ENCODE data around the gene ITIH1. TPM values are rescaled to one million over a fixed set of nuclear protein-coding genes. Genes with fewer than 3 reads are reported as not detected.
A peak's percentile ranks its signal among the peaks of the same experiment; 100 is the strongest.
"Not testable (repeated sequence)": the region's sequence is repeated elsewhere in the genome, so short reads cannot be mapped to it uniquely, and the experiment has no call there.

Gene ITIH1
- polyA plus RNA-seq (2012; ENCODE audit: insufficient read depth, insufficient read length): not detected

DNA sequence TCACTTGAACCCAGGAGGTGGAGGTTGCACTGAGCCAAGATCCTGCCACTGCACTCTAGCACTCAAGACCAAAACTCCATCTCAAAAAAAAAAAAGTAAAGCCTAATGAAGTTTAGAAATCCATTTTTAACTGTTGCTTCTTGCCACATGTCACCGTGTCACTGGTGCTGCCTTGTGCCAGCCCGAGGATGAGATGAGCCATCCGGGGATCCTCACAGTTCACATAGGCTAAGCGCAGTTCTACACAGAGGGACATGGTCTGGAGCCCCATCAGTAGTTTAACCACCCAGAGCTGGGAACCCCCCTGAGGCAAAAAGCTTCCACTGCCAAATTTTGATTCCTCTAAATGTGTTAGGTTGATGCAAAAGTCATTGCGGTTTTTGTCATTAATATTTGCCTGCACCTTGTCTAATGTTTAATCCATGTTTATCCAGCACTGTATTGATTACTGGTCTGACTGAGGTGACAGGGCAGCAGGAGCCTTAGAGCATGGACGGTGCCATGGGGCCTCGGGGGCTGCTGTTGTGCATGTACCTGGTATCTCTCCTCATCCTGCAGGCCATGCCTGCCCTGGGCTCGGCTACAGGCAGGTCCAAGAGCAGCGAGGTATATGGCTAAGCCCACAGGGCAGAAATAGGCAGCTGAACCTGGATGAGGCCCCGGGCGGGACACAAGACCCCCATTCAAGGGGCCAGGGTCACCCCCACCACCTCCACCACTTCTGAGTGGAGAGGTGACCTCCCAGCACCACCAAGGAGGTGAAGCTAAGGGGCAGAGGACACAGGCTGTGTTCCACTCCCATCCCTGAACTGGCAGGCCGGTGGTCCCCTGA, at the start of gene ITIH1:
Gene ITIH1 (plus strand): TSS at position 473 of the 832 bp plus-strand sequence. CDS start 17 bp downstream, at position 490.
- no peak within 1 kb of the TSS for H3K4me3 ChIP-seq (ENCODE audit: low read length)
- no peak for DNase-seq (ENCODE audit: low read depth, low spot score)

DNA sequence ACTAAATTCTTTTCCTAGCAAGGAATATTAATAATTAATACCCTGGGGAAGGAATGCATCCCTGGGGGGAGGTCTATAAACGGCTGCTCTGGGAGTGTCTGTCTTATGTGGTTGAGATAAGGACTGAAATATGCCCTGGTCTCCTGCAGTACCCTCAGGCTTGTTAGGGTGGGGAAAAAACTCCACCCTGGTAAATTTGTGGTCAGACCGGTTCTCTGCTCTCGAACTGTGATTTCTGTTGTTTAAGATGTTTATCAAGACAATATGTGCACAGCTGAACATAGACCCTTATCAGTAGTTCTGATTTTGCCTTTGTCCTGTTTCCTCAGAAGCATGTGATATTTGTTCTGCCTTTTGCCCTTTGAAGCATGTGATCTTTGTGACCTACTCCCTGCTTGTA, 48.6 kb upstream of the ITIH1 start:
- DNase-seq (ENCODE audit: low read depth, low spot score): peak; percentile 24
- H3K4me3 ChIP-seq (ENCODE audit: low read length): not testable (repeated sequence)

- DNase-seq (ENCODE audit: low read depth, low spot score): no peak
- H3K4me3 ChIP-seq (ENCODE audit: low read length): no peak overlapping the region
Observed at GRCh38 chr3:52730681-52731080, 46.7 kb upstream of the ITIH1 start.

DNA sequence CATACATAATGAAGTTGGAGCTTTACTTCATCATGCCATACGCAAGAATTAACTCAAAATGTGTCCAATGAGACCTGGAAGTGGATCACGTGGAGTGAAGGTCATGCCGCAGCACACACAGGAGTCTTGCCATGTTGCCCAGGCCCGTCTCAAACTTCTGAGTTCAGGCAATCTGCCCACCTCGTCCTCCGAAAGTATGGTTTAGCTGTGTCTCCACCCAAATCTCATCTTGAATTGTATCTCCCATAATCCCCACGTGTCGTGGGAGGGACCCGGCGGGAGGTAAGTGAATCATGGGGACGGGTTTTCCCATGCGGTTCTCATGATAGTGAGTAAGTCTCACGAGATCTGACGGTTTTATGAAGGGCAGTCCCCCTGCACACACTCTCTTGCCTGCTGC, 45.8 kb upstream of the ITIH1 start:
- H3K4me3 ChIP-seq (ENCODE audit: low read length): no peak overlapping the region
- no peak for DNase-seq (ENCODE audit: low read depth, low spot score)

DNA sequence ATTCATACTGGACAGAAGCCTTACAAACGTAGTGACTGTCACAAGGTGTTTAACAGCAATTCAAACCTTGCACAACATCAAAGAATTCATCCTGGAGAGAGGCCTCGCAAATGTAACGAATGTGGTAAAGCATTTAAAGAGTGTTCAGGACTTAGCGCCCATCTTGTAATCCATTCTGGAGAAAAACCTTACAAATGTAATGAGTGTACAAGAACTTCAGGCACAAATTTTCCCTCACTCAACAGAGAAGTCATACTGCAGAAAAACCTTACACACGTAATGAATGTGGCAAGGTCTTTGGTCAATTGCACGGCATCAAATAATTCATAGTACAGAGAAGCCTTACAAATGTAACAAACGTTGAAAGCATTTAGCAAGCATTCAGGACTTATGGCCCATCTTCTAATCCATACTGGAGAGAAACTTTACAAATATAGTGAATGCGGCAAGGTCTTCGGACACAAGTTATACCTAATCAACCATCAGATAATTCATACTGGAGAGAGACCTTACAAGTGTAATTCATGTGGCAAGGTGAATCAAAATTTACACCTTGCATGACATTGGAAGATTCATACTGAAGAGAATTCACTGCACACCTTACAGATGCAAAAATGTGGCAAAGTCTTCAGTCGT, 44.0 kb upstream of the ITIH1 start:
- DNase-seq (ENCODE audit: low read depth, low spot score): no peak

DNA sequence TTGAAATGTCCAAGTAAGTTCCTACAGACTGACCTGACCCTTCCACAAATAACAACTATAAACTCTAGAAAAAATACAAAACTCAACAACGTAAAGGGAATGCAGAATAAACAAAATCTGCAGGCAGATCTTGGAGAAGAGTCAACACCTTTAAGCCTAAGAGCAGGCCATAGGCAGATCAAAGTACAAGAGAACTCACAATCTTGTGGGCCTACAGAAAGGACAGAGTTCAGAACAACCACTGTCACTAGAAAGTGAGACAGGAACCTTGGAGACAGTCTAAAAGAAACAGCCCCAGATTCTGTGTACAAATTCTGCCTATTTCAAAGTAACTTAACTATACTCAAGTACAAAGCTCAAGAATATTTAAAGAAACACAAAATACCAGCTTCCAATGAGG, 37.7 kb upstream of the ITIH1 start:
- no peak for DNase-seq (ENCODE audit: low read depth, low spot score)
- H3K4me3 ChIP-seq (ENCODE audit: low read length): no peak overlapping the region

More for the DNA sequence above, 44.0 kb upstream of the ITIH1 start:
- H3K4me3 ChIP-seq (ENCODE audit: low read length): no peak overlapping the region

GRCh38 chr3:52742418-52743041, 34.9 kb upstream of the ITIH1 start:
- peak; percentile 43 for DNase-seq (ENCODE audit: low read depth, low spot score)
- no peak overlapping the region for H3K4me3 ChIP-seq (ENCODE audit: low read length)

GRCh38 chr3:52743152-52743551, 34.2 kb upstream of the ITIH1 start:
- no peak for DNase-seq (ENCODE audit: low read depth, low spot score)
- H3K4me3 ChIP-seq (ENCODE audit: low read length): no peak overlapping the region

DNA sequence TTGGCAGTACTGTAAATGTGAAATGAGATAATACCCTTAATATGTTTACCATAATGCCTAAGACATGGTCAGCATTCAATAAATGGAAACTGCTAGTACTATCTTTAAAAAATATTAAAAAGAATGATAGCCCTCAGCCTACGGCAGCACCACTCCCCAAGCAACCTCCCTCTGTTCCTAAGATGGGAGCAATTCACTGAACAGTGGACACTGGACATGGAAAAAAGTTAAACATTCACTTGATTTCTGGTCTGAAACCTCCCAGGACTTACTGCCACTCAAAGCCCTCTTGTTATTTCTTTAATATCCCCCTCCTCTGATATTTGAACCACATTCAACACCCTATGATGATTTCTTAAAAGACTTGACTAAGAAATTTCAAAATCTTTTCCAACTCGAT, 33.7 kb upstream of the ITIH1 start:
- no peak overlapping the region for H3K4me3 ChIP-seq (ENCODE audit: low read length)
- no peak for DNase-seq (ENCODE audit: low read depth, low spot score)

- no peak for DNase-seq (ENCODE audit: low read depth, low spot score)
- no peak overlapping the region for H3K4me3 ChIP-seq (ENCODE audit: low read length)
Observed at GRCh38 chr3:52752045-52752660, 25.2 kb upstream of the ITIH1 start.

DNA sequence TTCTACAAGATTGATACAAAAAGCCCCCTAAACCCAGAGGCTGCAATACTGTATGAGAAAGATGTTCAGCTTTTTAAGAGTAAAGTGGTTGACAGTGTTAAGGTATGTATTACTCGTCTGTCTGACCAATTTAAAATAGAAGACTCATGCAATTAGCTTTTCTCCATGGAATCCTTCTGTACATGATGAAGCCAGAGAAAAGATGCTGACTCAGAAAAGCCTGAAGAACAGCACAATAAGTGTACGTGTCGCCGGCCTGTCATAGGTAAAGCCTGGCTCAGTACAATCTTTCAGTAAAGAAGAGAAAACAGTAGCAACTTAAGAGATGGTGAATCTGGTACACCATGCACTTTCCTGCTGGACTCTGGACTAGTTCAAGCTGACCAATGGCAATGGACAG, 23.0 kb upstream of the ITIH1 start:
- DNase-seq (ENCODE audit: low read depth, low spot score): no peak
- H3K4me3 ChIP-seq (ENCODE audit: low read length): no peak overlapping the region

DNA sequence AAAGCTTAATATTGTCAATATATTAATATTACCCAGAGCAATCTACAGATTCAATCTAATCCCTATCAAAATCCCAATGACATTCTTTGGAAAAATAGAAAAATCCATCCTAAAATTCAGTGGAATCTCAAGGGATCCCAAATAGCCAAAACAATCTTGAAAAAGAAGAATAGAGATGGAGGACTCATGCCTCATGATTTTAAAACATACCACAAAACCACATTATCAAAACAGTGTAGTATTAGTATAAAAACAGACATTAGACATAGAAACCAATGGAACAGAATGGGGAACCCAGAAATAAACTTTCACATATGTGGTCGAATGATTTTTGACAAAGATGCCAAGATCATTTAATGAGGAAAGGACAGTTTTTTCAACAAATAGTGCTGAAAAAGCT, 21.3 kb upstream of the ITIH1 start:
- no peak overlapping the region for H3K4me3 ChIP-seq (ENCODE audit: low read length)
- no peak for DNase-seq (ENCODE audit: low read depth, low spot score)

DNA sequence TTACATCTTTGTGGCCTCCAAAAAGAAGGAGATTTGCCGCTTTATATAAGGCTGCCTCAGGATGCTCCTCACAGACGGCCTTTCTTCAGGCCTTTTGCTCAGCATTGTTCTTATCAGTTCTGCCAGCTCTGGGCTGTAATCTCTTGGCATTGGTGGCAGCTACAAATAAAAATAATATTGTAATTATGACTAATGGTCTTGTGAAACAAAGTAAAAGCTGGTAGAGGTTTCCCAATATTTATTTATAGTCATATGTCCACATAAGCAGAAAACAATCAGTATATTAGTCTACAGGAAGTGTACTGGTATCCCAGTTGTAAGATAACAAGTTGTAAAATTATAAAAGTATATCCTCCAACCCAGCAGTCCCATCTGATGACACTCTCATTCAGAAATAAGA, 13.9 kb upstream of the ITIH1 start:
- no peak overlapping the region for H3K4me3 ChIP-seq (ENCODE audit: low read length)
- DNase-seq (ENCODE audit: low read depth, low spot score): no peak

DNA sequence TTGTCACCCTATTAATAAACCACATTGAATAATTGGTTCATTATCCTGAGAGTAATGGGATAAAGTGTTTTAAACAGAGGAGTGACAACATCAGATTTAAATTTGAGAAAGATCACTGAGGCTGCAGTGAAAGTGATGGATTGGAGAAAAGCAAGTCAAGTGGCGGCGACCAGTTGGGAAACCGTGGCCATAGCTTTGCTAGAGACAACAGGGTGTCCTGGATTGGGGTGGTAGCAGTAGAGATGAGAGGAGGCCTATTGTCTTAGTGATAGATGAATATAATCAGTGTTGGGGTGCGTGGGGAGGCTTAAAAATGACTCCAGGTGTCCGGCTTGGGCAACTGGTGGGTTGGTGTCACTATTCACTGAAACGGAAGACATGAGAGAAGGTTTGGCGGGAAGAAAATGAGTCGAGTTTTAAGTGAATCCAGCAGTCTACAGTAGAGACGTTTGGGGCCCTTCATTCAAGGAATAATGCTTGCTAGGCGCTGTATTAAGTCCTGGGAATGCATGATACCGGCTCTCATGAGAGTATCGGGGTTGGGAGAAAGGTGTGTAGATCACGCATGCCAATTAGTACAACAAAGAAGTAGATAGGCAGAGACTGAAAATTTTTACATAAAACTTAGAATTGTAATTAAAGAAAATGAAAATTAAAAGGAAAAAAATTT, 7.5 kb upstream of the ITIH1 start:
- no peak for DNase-seq (ENCODE audit: low read depth, low spot score)
- H3K4me3 ChIP-seq (ENCODE audit: low read length): peak overlapping the region; percentile 56

DNA sequence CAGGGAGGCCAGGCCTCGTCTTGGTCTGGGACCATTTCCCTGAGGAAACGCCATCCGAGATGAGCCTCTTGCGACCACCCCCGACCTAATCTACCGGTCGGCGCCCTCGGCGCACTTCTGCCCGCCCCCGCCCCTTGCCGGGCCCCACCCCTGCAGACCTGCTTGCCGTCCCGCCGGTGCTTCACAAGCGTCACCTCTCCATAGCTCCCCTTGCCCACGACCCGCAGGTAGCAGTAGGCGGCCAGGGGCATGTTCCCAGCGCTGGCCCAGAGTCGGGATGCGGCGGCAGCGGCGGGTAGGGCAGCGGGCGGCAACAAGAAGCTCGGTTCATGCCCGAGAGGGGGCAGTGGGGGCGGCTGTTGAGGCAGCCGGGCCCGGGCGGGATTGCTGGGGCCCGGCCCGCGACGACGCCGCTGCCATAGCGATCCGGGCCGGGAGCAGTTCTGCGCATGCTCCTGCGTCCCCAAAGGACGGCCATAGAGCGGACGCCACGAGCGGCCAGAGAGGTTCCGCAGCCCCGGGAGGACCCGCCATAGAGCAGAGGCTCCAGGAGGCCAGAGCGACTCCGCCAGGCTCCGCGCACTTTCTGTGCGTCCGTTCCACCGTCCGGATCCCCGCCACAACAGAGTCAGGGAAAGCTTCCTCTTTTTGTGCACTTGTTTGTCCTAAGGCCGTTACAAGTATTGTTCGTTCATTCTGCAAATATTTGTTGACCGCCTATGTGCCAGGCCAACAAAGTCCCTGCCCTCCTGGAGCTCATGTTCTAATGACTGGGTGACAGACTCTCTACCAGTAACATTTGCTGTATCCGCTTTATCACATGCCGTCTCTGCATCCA, 6.7 kb upstream of the ITIH1 start, which contains the start of gene NEK4:
Gene NEK4 (minus strand): TSS at position 445 of the 838 bp plus-strand sequence. CDS start 194 bp downstream, at position 251.
- peak within 1 kb of the TSS; percentile 56 for H3K4me3 ChIP-seq (ENCODE audit: low read length)
- DNase-seq (ENCODE audit: low read depth, low spot score): peak; percentile 75

DNA sequence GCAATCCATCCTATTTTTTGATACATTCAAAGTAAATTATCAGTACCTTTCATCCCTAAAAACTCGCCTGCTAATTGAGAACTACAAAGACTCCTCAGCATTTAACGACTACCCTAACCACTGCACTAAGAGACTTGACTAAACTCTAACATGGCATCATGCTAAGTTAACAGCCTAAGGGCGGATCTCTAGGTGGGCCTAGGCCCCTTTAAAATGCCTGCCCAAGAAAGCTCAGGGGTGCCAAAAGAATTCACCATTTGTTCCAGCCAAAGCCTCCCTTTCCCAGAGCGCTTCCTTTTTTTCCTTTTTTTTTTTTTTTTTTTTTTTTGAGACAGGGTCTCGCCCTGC, 6.1 kb upstream of the ITIH1 start:
- DNase-seq (ENCODE audit: low read depth, low spot score): peak; percentile 23
- peak overlapping the region; percentile 56 for H3K4me3 ChIP-seq (ENCODE audit: low read length)

DNA sequence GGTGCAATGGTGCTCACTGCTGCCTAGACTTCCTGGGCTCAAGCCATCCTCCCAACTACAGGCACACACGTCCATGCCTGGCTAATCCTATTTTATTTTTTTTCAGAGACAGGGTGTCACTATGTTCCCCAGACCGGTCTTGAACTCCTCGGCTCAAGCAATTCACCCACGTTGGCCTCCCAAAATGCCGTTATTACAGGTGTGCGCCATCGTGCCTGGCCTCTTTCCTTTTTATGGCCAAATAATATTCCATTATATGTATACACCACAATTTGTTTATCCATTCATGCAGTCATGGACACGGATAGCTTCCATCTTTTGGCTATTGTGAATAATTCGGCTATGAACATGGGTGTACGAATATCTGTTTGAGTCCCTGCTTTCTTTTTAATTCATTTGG, 5.7 kb upstream of the ITIH1 start:
- H3K4me3 ChIP-seq (ENCODE audit: low read length): peak overlapping the region; percentile 56
- DNase-seq (ENCODE audit: low read depth, low spot score): no peak

DNA sequence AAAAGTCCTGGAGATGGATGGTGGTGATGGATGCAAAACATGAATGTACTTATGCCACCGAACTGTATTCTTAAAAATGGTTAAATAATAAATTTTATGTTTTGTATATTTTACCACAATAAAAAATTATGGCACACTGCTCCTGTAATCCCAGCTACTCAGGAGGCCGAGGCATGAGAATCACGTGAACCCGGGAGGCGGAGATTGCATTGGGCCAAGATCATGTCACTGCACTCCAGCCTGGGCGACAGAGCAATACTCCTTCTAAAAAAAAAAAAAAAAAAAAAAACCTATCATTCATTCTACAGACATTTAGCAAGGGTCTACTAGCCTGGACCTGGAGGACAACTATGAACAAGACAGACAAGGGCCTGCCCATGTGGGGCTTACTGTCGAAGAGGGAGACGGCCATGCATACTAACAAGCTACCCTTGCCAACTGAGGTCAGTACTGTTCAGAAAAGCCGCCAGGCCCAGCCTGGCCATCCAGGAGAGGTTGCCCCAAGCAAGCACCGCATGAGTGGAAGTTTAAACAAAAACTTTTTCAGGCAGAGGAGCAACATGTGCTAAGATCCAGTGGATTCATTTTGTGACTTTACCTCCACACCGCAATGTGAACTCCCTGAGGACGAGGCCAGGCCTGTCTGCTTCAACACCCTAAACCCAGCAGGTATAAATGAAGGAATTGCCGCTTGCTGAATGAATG, 3.9 kb upstream of the ITIH1 start:
- no peak overlapping the region for H3K4me3 ChIP-seq (ENCODE audit: low read length)
- DNase-seq (ENCODE audit: low read depth, low spot score): no peak
